WTC11 (cell line): ENCODE measurements around the gene VWA5B1. TPM values are rescaled to one million over a fixed set of nuclear protein-coding genes. Genes with fewer than 3 reads are reported as not detected.

ENCODE experiments used
- ATAC-seq: fragments of 200-7000 bp; cut with Tn5 transposase; 2 replicates; pipeline ENCODE4 v1.10.0; 2021; ENCODE audit warnings: mild to moderate bottlenecking, moderate library complexity
- CTCF ChIA-PET: fragments of 300-600 bp; sonication (Branson Sonifier 250); formaldehyde crosslinking; loops from one replicate; lab custom pipeline; 2021; ENCODE audit warnings: antibody characterized with exemption; lab: Charles Lee
- POLR2A ChIA-PET: fragments of 350-600 bp; sonication (Branson Sonifier 250); formaldehyde crosslinking; loops from one replicate; lab custom pipeline; 2021; ENCODE audit warnings: antibody characterized with exemption; lab: Charles Lee
- DNase-seq: peaks from one replicate; pipeline ENCODE4 v3.0.0; 2021; ENCODE audit warnings: low spot score
- H3K27ac Mint-ChIP-seq: 2 replicates; pipeline ENCODE4 v1.8.0; 2021; ENCODE audit warnings: mixed read lengths
- H3K27me3 Mint-ChIP-seq: 2 replicates; pipeline ENCODE4 v1.8.0; 2021; ENCODE audit warnings: low read depth, mild to moderate bottlenecking, moderate library complexity, mixed read lengths
- H3K36me3 Mint-ChIP-seq: 2 replicates; pipeline ENCODE4 v1.8.0; 2021; ENCODE audit warnings: mixed read lengths
- H3K4me1 Mint-ChIP-seq: 2 replicates; pipeline ENCODE4 v1.8.0; 2022; ENCODE audit warnings: mixed read lengths
- H3K4me3 Mint-ChIP-seq: 2 replicates; pipeline ENCODE4 v1.8.0; 2021; ENCODE audit warnings: mild to moderate bottlenecking, moderate library complexity, mixed read lengths
- H3K9me3 Mint-ChIP-seq: 2 replicates; pipeline ENCODE4 v1.8.0; 2021; ENCODE audit warnings: mixed read lengths
- IRF2 ChIP-seq: sonication (generic); formaldehyde crosslinking; IDR thresholded peaks from 2 replicates; pipeline ENCODE4 v1.8.0; 2022; ENCODE audit warnings: low read depth, missing genetic modification reagents, borderline replicate concordance
- NFE2L1 ChIP-seq: sonication (generic); formaldehyde crosslinking; IDR thresholded peaks from 2 replicates; pipeline ENCODE4 v1.8.1; 2023; ENCODE audit warnings: missing genetic modification reagents
- PRDM15 ChIP-seq: sonication (generic); formaldehyde crosslinking; IDR thresholded peaks from 2 replicates; pipeline ENCODE4 v1.8.0; 2022; ENCODE audit warnings: missing genetic modification reagents
- RELA ChIP-seq: sonication (generic); formaldehyde crosslinking; IDR thresholded peaks from 2 replicates; pipeline ENCODE4 v1.8.1; 2022; ENCODE audit warnings: missing genetic modification reagents, mild to moderate bottlenecking, borderline replicate concordance
- ZNF138 ChIP-seq: sonication (generic); formaldehyde crosslinking; conservative IDR thresholded peaks from 2 replicates; pipeline ENCODE4 v1.8.1; 2022; ENCODE audit warnings: mild to moderate bottlenecking, moderate library complexity, missing genetic modification reagents
- ZNF219 ChIP-seq: sonication (generic); formaldehyde crosslinking; IDR thresholded peaks from 2 replicates; pipeline ENCODE4 v1.8.0; 2023; ENCODE audit warnings: missing genetic modification reagents, mild to moderate bottlenecking, borderline replicate concordance
- ZNF263 ChIP-seq: sonication (generic); formaldehyde crosslinking; IDR thresholded peaks from 2 replicates; pipeline ENCODE4 v1.8.1; 2022; ENCODE audit warnings: low read depth, mild to moderate bottlenecking, moderate library complexity, missing genetic modification reagents
- ZNF512 ChIP-seq: sonication (generic); formaldehyde crosslinking; IDR thresholded peaks from 2 replicates; pipeline ENCODE4 v1.8.1; 2022; ENCODE audit warnings: missing genetic modification reagents, borderline replicate concordance
- total RNA-seq: library from RNA; stranded (reverse); gene quantifications from 3 replicates; pipeline ENCODE4 v1.2.3, GENCODE V29; 2021
- TF ChIP-seq, protein P1 (sequence below): fragments of 250-450 bp; sonication (Bioruptor Pico); IDR thresholded peaks from 2 replicates; pipeline ENCODE4 v1.9.0; 2021; ENCODE audit warnings: mild to moderate bottlenecking

VWA5B1 gene
- total RNA-seq, 1 experiment from 2014 or later = 1.5 TPM

GRCh38 chr1:20344738-20345137 lies 54.1 kb downstream of the VWA5B1 start:
- Mint-ChIP-seq H3K27me3 (peaks cover 25% of the 10 kb centered on the region), H3K4me3 (peak overlapping the region; percentile 38; the same call in 1 of the 2 replicates), H3K36me3 (no peaks in the 10 kb centered on the region), H3K27ac (no peak overlapping the region), H3K4me1 (peaks cover 29% of the 10 kb centered on the region), H3K9me3 (peaks cover 8% of the 10 kb centered on the region)
- TF ChIP-seq PRDM15 (CRISPR knock-in tag) = peak; percentile 97
- TF ChIP-seq NFE2L1 (CRISPR knock-in tag) = no peak
- CTCF ChIA-PET = interaction anchor here (0.8 to 1.4 kb wide), 4 partner anchors 16 to 132 kb away, joined by 3 read pairs; no protein-coding TSS in a partner anchor
- DNase-seq = no peak
- peak; percentile 3; the same call in 1 of the 2 replicates for ATAC-seq
- POLR2A ChIA-PET = interaction anchor here (0.7 kb wide), 1 partner anchor 132 kb away, joined by 3 read pairs; no protein-coding TSS in a partner anchor

- Mint-ChIP-seq H3K27me3 (peaks cover 25% of the 10 kb centered on the region), H3K4me3 (no peak overlapping the region), H3K4me1 (peaks cover 26% of the 10 kb centered on the region), H3K9me3 (peaks cover 8% of the 10 kb centered on the region), H3K36me3 (no peaks in the 10 kb centered on the region), H3K27ac (no peak overlapping the region)
- CTCF ChIA-PET = interaction anchor here (0.9 to 1.1 kb wide), 3 partner anchors 85 to 133 kb away, joined by 3 read pairs; no protein-coding TSS in a partner anchor
- DNase-seq (no peak), ATAC-seq (no peak)
- POLR2A ChIA-PET = interaction anchor here (0.7 kb wide), 1 partner anchor 133 kb away, joined by 3 read pairs; no protein-coding TSS in a partner anchor
- TF ChIP-seq PRDM15 (CRISPR knock-in tag) = no peak
- TF ChIP-seq RELA = no peak
- no peak for TF ChIP-seq ZNF219
- TF ChIP-seq, protein P1, sequence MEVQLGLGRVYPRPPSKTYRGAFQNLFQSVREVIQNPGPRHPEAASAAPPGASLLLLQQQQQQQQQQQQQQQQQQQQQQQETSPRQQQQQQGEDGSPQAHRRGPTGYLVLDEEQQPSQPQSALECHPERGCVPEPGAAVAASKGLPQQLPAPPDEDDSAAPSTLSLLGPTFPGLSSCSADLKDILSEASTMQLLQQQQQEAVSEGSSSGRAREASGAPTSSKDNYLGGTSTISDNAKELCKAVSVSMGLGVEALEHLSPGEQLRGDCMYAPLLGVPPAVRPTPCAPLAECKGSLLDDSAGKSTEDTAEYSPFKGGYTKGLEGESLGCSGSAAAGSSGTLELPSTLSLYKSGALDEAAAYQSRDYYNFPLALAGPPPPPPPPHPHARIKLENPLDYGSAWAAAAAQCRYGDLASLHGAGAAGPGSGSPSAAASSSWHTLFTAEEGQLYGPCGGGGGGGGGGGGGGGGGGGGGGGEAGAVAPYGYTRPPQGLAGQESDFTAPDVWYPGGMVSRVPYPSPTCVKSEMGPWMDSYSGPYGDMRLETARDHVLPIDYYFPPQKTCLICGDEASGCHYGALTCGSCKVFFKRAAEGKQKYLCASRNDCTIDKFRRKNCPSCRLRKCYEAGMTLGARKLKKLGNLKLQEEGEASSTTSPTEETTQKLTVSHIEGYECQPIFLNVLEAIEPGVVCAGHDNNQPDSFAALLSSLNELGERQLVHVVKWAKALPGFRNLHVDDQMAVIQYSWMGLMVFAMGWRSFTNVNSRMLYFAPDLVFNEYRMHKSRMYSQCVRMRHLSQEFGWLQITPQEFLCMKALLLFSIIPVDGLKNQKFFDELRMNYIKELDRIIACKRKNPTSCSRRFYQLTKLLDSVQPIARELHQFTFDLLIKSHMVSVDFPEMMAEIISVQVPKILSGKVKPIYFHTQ = no peak
- TF ChIP-seq ZNF138 = no peak
- TF ChIP-seq ZNF263 (CRISPR knock-in tag) = no peak
- no peak for TF ChIP-seq ZNF512 (CRISPR knock-in tag)
- TF ChIP-seq IRF2 (CRISPR knock-in tag) = no peak
Observed at GRCh38 chr1:20345419-20345818, 54.7 kb downstream of the VWA5B1 start.
